Activated CD8-positive, alpha-beta T cell treated with anti-CD3 and anti-CD28 coated beads, Interleukin-2, amount 10 ng/mL, durations not matched to agents 7 days and 5 days (primary cell): Measurements from ENCODE around the gene CA11. TPM values are rescaled to one million over a fixed set of nuclear protein-coding genes. Genes with fewer than 3 reads are reported as not detected.
A peak's percentile ranks its signal among the peaks of the same experiment; 100 is the strongest.

ENCODE experiments used
- ATAC-seq: fragments of 150-1000 bp; cut with Tn5 transposase; one replicate; pipeline ENCODE4 v1.10.0; 2021; ENCODE audit warnings: moderate library complexity
- CTCF ChIA-PET: fragments of 350-600 bp; sonication (Branson Sonifier 250); formaldehyde crosslinking; loops from one replicate; lab custom pipeline; 2021; ENCODE audit warnings: antibody characterized with exemption; lab: Charles Lee
- POLR2A ChIA-PET: fragments of 350-600 bp; sonication (Branson Sonifier 250); formaldehyde crosslinking; loops from one replicate; lab custom pipeline; 2021; ENCODE audit warnings: antibody characterized with exemption; lab: Charles Lee
- DNase-seq: peaks from one replicate; pipeline ENCODE4 v3.0.0-alpha.2; 2020
- H3K27ac Mint-ChIP-seq: one replicate; pipeline ENCODE4 v1.8.0; 2021; ENCODE audit warnings: mild to moderate bottlenecking, mixed read lengths
- H3K27me3 Mint-ChIP-seq: one replicate; pipeline ENCODE4 v1.8.0; 2021; ENCODE audit warnings: low read depth, mixed read lengths
- H3K36me3 Mint-ChIP-seq: one replicate; pipeline ENCODE4 v1.8.0; 2021; ENCODE audit warnings: low read depth, mixed read lengths
- H3K4me1 Mint-ChIP-seq: one replicate; pipeline ENCODE4 v1.8.0; 2021; ENCODE audit warnings: low read depth, mixed read lengths
- H3K4me3 Mint-ChIP-seq: one replicate; pipeline ENCODE4 v1.8.0; 2021; ENCODE audit warnings: mild to moderate bottlenecking, mixed read lengths
- H3K9me3 Mint-ChIP-seq: one replicate; pipeline ENCODE4 v1.8.0; 2022; ENCODE audit warnings: mixed read lengths; ENCODE audit not compliant: insufficient read depth
- total RNA-seq, 2 experiments: library from RNA; stranded (reverse); gene quantifications; one replicate each; pipeline ENCODE4 v1.2.3, GENCODE V29; 2021

The CA11 gene
- total RNA-seq, 2 experiments from 2014 or later, result 5.2 to 6.3 TPM

- POLR2A ChIA-PET, result interaction anchor here (1.2 kb wide), 1 partner anchor 11 kb away, joined by 3 read pairs; no protein-coding TSS in a partner anchor
- peaks cover 55% of the 10 kb centered on the region for H3K36me3 Mint-ChIP-seq
These were observed 29.4 kb downstream of the CA11 start for GRCh38 chr19:48616491-48617056.

GRCh38 chr19:48616041-48616436 lies 29.9 kb downstream of the CA11 start:
- CTCF ChIA-PET, result interaction anchor here (1.0 to 1.3 kb wide), 2 partner anchors 30 to 109 kb away, joined by 3 to 4 read pairs; partner anchors contain the start of gene CA11
- peaks cover 52% of the 10 kb centered on the region for H3K36me3 Mint-ChIP-seq
- peak; percentile 21 for DNase-seq

More at GRCh38 chr19:48616491-48617056, 29.4 kb downstream of the CA11 start:
- CTCF ChIA-PET, result interaction anchor here (1.0 to 3.4 kb wide), 3 partner anchors 8 to 109 kb away, joined by 3 to 20 read pairs (median 4); partner anchors contain the start of gene CA11
- Mint-ChIP-seq H3K27me3 (no peaks in the 10 kb centered on the region), H3K27ac (peak overlapping the region; percentile 16), H3K4me3 (peak overlapping the region; percentile 97), H3K4me1 (peaks cover 32% of the 10 kb centered on the region), H3K9me3 (no peaks in the 10 kb centered on the region)
- no peak for ATAC-seq
- DNase-seq, result no peak

GRCh38 chr19:48615231-48616040 lies 30.6 kb downstream of the CA11 start:
- CTCF ChIA-PET, result no interaction called here
- POLR2A ChIA-PET, result interaction anchor here (0.7 to 1.2 kb wide), 2 partner anchors 9 to 12 kb away, joined by 3 read pairs; no protein-coding TSS in a partner anchor
- ATAC-seq (no peak), DNase-seq (no peak)
- H3K27ac Mint-ChIP-seq, result no peak overlapping the region
- H3K9me3 Mint-ChIP-seq, result no peaks in the 10 kb centered on the region
- H3K4me1 Mint-ChIP-seq, result peaks cover 29% of the 10 kb centered on the region
- H3K36me3 Mint-ChIP-seq, result peaks cover 52% of the 10 kb centered on the region
- H3K27me3 Mint-ChIP-seq, result no peaks in the 10 kb centered on the region
- peak overlapping the region; percentile 8 for H3K4me3 Mint-ChIP-seq

More at GRCh38 chr19:48616041-48616436, 29.9 kb downstream of the CA11 start:
- ATAC-seq, result no peak
- H3K4me1 Mint-ChIP-seq, result peaks cover 29% of the 10 kb centered on the region
- no peaks in the 10 kb centered on the region for H3K27me3 Mint-ChIP-seq
- POLR2A ChIA-PET, result interaction anchor here (0.7 to 1.2 kb wide), 2 partner anchors 8 to 12 kb away, joined by 3 read pairs; no protein-coding TSS in a partner anchor
- peak overlapping the region; percentile 97 for H3K4me3 Mint-ChIP-seq
- H3K27ac Mint-ChIP-seq, result peak overlapping the region; percentile 16
- no peaks in the 10 kb centered on the region for H3K9me3 Mint-ChIP-seq

- ATAC-seq (no peak), DNase-seq (no peak)
- Mint-ChIP-seq H3K9me3 (no peaks in the 10 kb centered on the region), H3K4me3 (peak within 1 kb of the TSS; percentile 8), H3K4me1 (peaks cover 21% of the 10 kb centered on the region), H3K27ac (peak within 1 kb of the TSS; percentile 10), H3K27me3 (no peaks in the 10 kb centered on the region), H3K36me3 (peaks cover 48% of the 10 kb centered on the region)
- POLR2A ChIA-PET, result no interaction called here
- CTCF ChIA-PET, result no interaction called here
These were observed 31.4 kb downstream of the CA11 start, which contains the start of gene FAM83E for GRCh38 chr19:48614436-48615230. Gene FAM83E (minus strand): TSS chr19:48615076. CDS start chr19:48613372, 1,704 bp downstream.

- CTCF ChIA-PET, result no interaction called here
- ATAC-seq, result no peak
These were observed 32.0 kb downstream of the CA11 start for GRCh38 chr19:48613852-48614435.

GRCh38 chr19:48613024-48613851 lies 32.7 kb downstream of the CA11 start:
- no peaks in the 10 kb centered on the region for H3K9me3 Mint-ChIP-seq
- DNase-seq (no peak), ATAC-seq (peak; percentile 13)
- ChIA-PET POLR2A (no interaction called here), CTCF (no interaction called here)
- H3K4me1 Mint-ChIP-seq, result peaks cover 23% of the 10 kb centered on the region
- no peak overlapping the region for H3K4me3 Mint-ChIP-seq
- H3K36me3 Mint-ChIP-seq, result peaks cover 38% of the 10 kb centered on the region
- no peaks in the 10 kb centered on the region for H3K27me3 Mint-ChIP-seq
- peak overlapping the region; percentile 10 for H3K27ac Mint-ChIP-seq

More at GRCh38 chr19:48613852-48614435, 32.0 kb downstream of the CA11 start:
- Mint-ChIP-seq H3K27me3 (no peaks in the 10 kb centered on the region), H3K4me3 (no peak overlapping the region), H3K9me3 (no peaks in the 10 kb centered on the region), H3K27ac (peak overlapping the region; percentile 10), H3K4me1 (peaks cover 19% of the 10 kb centered on the region), H3K36me3 (peaks cover 45% of the 10 kb centered on the region)
- POLR2A ChIA-PET, result no interaction called here
- DNase-seq, result peak; percentile 23

GRCh38 chr19:48611872-48612271 lies 34.1 kb downstream of the CA11 start:
- Mint-ChIP-seq H3K4me1 (peaks cover 15% of the 10 kb centered on the region), H3K9me3 (no peaks in the 10 kb centered on the region), H3K4me3 (no peak overlapping the region), H3K27ac (no peak overlapping the region), H3K27me3 (no peaks in the 10 kb centered on the region), H3K36me3 (peaks cover 25% of the 10 kb centered on the region)
- ATAC-seq (no peak), DNase-seq (peak; percentile 21)
- POLR2A ChIA-PET, result no interaction called here
- CTCF ChIA-PET, result no interaction called here

GRCh38 chr19:48609571-48610108 lies 36.3 kb downstream of the CA11 start:
- Mint-ChIP-seq H3K4me1 (peaks cover 4% of the 10 kb centered on the region), H3K9me3 (no peaks in the 10 kb centered on the region), H3K36me3 (peaks cover 7% of the 10 kb centered on the region), H3K4me3 (no peak overlapping the region), H3K27ac (no peak overlapping the region), H3K27me3 (no peaks in the 10 kb centered on the region)
- no peak for ATAC-seq
- ChIA-PET CTCF (interaction anchor here (0.8 to 3.4 kb wide), 15 partner anchors 8 to 276 kb away, joined by 3 to 32 read pairs (median 6); partner anchors contain the start of genes RPL18, SPHK2, SYNGR4 and TMEM143), POLR2A (interaction anchor here (0.6 to 1.5 kb wide), 3 partner anchors 9 to 14 kb away, joined by 4 to 11 read pairs (median 5); partner anchors contain the start of genes RPL18 and SPHK2)
- no peak for DNase-seq

- peak overlapping the region; percentile 46 for H3K27ac Mint-ChIP-seq
- peaks cover 4% of the 10 kb centered on the region for H3K4me1 Mint-ChIP-seq
- ATAC-seq (peak; percentile 79), DNase-seq (peak; percentile 71)
- ChIA-PET POLR2A (interaction anchor here (0.6 to 1.5 kb wide), 5 partner anchors 9 to 219 kb away, joined by 3 to 11 read pairs (median 3); partner anchors contain the start of genes RPL18 and SPHK2), CTCF (interaction anchor here (0.6 to 3.4 kb wide), 22 partner anchors 9 to 295 kb away, joined by 3 to 32 read pairs (median 4); partner anchors contain the start of genes KDELR1, RPL18, SPHK2 and SYNGR4)
- no peaks in the 10 kb centered on the region for H3K9me3 Mint-ChIP-seq
- H3K27me3 Mint-ChIP-seq, result no peaks in the 10 kb centered on the region
- no peak overlapping the region for H3K4me3 Mint-ChIP-seq
- H3K36me3 Mint-ChIP-seq, result peaks cover 3% of the 10 kb centered on the region
These were observed 37.2 kb downstream of the CA11 start for GRCh38 chr19:48608798-48609263.

- H3K4me1 Mint-ChIP-seq, result peaks cover 4% of the 10 kb centered on the region
- no peaks in the 10 kb centered on the region for H3K27me3 Mint-ChIP-seq
- POLR2A ChIA-PET, result interaction anchor here (1.4 kb wide), 1 partner anchor 33 kb away, joined by 5 read pairs; no protein-coding TSS in a partner anchor
- DNase-seq (no peak), ATAC-seq (no peak)
- no peaks in the 10 kb centered on the region for H3K9me3 Mint-ChIP-seq
- no peaks in the 10 kb centered on the region for H3K36me3 Mint-ChIP-seq
- CTCF ChIA-PET, result interaction anchor here (2.0 to 3.4 kb wide), 5 partner anchors 15 to 117 kb away, joined by 4 to 32 read pairs (median 27); no protein-coding TSS in a partner anchor
- H3K4me3 Mint-ChIP-seq, result no peak overlapping the region
- H3K27ac Mint-ChIP-seq, result no peak overlapping the region
These were observed 38.6 kb downstream of the CA11 start for GRCh38 chr19:48607359-48607755.
